ENCODE results near the gene TACSTD2. TPM values are rescaled to one million over a fixed set of nuclear protein-coding genes. Genes with fewer than 3 reads are reported as not detected.
A peak's percentile ranks its signal among the peaks of the same experiment; 100 is the strongest.
"Not testable (repeated sequence)": the region's sequence is repeated elsewhere in the genome, so short reads cannot be mapped to it uniquely, and the experiment has no call there.

Gene TACSTD2, protein sequence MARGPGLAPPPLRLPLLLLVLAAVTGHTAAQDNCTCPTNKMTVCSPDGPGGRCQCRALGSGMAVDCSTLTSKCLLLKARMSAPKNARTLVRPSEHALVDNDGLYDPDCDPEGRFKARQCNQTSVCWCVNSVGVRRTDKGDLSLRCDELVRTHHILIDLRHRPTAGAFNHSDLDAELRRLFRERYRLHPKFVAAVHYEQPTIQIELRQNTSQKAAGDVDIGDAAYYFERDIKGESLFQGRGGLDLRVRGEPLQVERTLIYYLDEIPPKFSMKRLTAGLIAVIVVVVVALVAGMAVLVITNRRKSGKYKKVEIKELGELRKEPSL
- 9.6 and 56.2 TPM in 2 replicates for total RNA-seq

DNA sequence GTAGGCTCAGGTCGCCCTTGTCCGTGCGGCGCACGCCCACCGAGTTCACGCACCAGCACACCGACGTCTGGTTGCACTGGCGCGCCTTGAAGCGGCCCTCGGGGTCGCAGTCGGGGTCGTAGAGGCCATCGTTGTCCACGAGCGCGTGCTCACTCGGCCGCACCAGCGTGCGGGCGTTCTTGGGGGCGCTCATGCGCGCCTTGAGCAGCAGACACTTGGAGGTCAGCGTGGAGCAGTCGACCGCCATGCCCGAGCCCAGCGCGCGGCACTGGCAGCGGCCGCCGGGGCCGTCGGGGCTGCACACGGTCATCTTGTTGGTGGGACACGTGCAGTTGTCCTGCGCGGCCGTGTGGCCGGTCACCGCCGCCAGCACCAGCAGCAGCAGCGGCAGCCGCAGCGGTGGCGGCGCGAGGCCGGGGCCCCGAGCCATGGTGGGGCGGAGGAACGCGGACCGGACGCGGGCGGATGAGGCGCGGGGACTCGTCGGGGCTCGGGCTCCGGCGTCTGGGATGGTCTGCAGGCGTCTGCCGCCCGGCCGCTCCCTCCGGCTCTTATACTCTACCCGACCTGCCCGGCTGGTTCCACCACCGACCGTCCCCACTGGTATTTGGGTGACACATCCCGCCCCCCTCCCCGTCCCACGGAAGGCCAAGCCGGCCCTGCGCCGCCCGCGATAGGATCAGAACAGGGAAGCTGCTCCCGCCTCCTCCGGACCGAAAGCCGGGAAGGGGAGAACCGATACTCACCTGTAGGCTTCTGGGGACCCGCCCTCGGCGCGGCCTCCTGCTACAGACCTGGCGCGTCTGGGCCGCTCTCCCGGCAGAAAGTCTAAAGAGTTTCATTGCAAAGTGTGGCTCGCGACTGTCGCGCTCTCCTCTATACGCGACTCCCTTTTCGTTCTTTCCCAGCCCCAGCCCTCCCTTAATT, at the start of gene TACSTD2:
TACSTD2 (minus strand) TSS at position 526 of the 927 bp plus-strand sequence; CDS start at position 430, 96 bp downstream.
- DNase-seq (ENCODE audit: low read depth in 2 of 2) = peak; percentile 54 to 61

DNA sequence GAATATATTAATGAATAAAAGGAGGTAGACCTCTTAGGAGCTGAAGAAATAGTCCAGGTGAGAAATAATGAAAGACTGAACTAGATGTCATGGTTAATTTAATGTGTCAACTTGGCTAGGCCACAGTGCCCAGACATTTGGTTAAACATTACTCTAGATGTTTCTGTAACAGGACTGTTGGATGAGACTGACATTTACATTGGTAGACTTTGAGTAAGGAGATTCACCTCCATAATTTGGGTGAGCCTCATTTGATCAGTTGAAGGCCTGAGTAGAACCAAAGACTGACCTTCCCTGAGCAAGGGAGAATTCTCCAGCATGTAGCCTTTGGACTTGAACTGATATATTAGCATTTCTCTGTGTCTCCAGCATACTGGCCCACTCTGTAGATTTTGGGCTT, 49.2 kb upstream of the TACSTD2 start:
- DNase-seq (ENCODE audit: low read depth in 2 of 2) = no peak

DNA sequence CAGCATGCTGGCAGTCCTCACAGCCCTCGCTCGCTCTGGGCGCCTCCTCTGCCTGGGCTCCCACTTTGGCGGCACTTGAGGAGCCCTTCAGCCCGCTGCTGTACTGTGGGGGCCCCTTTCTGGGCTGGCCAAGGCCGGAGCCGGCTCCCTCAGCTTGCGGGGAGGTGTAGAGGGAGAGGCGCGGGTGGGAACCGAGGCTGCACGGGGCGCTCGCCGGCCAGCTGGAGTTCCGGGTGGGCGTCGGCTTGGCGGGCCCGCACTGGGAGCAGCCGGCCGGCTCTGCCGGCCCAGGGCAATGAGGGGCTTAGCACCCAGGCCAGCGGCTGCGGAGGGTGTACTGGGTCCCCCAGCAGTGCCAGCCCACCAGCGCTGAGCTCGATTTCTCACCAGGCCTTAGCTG, 46.2 kb upstream of the TACSTD2 start:
- DNase-seq (ENCODE audit: low read depth in 2 of 2) = not testable (repeated sequence)

DNA sequence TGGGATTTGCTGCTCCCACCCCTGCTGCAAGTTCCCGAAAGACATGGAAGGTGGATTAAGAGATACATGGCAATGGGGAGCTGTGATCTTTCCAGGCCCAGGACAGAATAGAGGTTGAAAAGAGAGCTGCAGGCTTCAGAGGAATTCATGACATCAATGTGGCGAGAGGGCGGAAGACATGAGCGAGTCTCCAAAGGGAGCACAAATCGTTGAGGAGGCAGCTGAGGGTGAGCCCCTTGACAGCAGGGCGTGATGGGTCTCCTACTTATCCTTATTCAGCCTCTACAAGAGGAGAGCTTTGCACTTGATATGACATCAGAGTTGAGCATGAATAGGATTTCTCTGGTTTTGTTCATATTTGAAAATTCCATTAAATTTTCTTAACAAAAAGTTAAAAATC, 45.5 kb upstream of the TACSTD2 start:
- DNase-seq (ENCODE audit: low read depth in 2 of 2) = no peak

DNA sequence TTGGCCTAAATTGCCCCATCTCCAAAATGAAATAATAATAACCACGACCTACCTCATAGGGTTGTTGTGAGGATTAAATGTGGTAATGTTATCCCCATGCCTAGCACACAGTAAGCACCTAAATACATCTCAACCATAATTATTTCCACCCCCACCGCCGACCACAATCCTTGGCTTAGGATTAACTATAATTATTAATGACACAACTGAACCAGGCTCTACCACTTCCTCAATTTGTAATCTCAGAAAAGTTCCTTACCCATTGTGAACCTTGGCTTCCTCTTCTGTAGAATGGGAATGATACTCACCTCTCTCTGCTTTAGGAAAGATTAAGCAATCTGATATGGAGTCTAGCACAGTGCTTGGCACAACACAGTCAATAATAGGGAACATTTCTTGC, 44.3 kb upstream of the TACSTD2 start:
- DNase-seq (ENCODE audit: low read depth in 2 of 2) = no peak

DNA sequence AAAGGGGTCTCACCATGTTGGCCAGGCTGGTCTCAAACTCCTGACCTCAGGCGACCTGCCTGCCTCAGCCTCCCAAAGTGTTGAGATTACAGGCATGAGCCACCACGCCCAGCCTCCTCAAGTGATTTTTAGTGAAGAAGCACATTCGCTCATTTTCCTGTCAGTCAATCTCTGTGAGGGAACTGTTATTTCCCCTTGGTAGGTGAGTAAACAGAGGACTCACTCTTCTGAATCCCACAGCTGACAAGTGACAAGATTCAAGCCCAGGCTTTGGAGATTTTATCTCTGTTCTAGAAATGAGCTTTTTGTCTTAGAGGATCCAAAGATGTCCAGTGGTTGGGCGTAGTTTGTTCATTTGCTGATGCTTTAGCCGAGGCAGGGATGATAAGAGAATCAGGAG, 43.9 kb upstream of the TACSTD2 start:
- DNase-seq (ENCODE audit: low read depth in 2 of 2) = peak in 1 of 2 donors; percentile 47

DNA sequence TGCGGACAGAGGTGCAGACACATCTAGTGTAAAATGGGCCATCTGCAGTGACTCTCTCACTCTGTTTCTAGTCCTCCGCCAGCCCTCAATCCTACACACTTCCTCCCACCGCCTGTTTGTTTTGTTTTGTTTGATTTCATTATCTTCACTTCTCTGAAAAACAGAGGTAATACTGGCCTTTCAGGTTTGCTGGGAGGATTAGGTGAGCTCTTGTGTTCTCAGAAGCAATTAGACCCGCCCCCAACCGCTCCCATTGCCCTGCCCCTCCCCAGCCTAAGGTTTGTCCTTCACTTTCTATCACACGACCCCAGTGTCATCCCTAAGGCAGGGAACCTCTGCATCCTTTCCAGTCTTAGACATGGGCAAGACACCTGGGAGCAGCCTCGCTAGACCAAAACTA, 43.2 kb upstream of the TACSTD2 start:
- DNase-seq (ENCODE audit: low read depth in 2 of 2) = no peak

DNA sequence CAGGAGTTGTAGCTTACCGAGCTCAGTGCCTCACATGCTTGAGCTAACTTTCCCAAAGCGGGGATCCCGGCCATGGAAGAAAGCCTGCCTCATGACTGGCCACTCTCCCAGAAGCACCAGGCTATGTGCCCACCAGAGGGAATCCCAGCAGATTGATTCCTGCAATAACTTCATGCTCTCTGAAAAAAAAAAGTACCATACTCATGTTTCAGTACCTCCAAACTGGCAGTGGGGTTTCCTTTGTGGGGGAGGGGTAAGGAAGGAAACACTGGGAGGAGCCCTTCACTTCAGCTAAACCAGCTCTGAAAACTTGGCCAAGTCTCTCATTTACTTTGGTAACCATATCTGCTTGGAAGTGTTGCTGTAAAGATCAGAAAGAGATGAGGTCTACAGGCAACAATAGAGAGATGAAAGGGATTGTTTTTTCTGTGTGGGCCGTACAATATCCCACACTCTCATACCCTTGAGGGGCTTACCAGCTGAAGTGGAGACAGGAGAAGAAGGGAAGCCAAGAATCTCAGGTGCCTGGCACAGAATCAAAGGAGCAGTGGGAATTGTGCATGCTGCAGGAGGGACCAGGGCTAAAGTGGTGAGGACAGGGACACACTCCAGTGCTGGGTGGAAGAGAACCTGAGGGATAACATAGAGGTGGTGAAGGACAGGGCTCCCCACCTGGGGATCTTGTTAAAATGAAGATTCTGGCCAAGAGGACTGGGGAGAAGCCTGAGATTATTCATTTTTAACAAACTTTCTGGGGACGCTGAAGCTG, 42.4 kb upstream of the TACSTD2 start:
- peak; percentile 40 to 64 for DNase-seq (ENCODE audit: low read depth in 2 of 2)

DNA sequence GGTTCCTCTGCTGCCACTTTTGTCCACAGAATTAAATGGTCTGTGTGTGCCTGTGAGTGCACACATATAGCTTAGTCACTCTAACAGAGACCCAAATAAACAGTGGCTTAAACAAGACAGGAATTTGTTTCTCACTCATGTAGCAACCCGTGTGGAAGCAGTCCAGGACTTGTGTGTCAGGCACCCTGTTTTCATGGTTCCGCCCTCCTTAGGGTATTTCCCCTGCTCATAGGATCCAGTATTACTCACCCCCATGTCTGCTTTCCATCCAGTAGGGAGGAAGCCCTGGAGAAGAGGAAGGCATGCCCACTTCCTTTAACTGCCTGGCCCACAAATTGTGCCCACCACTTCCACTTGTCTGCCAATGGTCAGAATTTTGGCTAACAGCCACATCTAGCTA, 41.3 kb upstream of the TACSTD2 start:
- peak; percentile 83 to 98 for DNase-seq (ENCODE audit: low read depth in 2 of 2)

DNA sequence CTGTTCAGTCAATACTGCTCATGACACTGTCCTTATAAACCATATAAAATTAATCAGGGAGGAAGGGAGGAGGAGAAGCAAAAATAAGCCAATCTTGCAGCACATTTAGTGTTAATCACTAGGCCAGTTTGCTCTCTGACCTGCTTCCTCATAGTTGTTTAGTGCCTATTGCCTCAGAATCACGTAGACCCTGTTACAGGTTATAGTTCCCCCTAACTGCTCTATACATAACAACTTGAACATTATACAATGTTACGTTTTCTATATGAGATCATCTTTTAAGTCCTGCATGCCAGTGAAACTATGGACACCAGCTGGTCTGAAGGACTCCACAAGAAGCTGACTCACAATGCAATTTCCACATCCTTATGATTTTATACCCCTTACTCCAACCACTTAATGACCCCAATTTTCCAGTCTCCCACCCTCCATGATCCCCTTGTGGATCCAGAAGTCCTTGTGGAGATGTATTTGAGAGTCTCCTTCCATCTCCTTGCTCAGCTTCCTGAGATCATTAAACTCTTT, 34.9 kb upstream of the TACSTD2 start:
- DNase-seq (ENCODE audit: low read depth in 2 of 2) = no peak

DNA sequence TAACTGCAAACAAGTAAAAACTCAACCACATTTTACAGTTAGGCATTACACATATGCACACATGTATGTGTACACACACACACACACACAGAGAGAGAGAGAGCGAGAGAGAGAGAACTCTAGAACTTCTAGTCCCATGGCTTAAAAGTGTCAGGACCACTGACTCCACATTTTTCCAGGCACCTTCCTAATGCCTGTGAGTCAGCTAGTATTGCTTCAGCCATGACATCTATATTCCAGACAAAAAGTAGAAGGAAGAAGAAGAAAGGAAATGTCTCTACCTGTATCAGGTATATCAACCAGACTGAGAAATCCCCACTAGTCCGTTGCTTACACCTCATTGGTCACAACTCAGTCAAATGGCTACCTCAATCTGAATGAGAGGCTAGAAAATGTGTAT, 31.9 kb upstream of the TACSTD2 start:
- DNase-seq (ENCODE audit: low read depth in 2 of 2) = no peak

DNA sequence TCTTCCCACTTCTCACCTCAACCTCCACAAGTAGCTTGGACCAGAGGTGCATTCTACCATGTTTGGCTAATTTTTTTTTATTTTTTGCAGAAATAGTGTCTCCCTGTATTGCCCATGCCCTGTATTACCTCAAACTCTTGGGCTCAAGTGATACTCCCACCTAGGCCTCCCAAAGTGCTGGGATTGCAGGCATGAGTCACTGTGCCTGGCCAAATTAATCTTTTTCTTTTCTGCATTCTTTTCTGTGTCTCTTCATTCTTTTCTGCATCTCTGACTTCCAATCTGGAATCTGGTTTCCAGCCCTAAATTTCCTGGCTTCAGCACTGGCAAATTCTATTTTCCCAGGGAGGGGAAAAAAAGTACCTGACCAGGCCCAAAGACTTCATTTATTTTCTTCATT, 31.2 kb upstream of the TACSTD2 start:
- DNase-seq (ENCODE audit: low read depth in 2 of 2) = no peak

DNA sequence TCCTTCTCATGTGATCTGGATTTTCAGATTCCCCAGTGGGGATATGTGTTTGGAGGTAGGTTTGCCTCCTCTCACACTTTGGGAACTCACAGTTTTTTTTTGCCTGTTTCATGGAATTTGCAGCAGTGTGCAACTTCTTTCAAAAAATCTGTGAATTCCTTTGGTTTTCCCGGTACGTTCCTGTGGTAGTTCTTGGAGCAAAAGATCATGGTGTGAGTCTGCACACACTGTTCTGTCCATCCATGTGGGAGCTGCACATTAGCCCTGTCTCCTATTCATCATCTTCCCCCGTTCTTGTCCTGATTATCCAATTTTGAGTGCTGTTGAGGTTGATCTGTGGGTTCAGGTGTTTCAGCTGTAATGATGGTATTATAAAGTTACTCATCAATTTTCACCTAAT, 30.3 kb upstream of the TACSTD2 start:
- DNase-seq (ENCODE audit: low read depth in 2 of 2) = no peak

DNA sequence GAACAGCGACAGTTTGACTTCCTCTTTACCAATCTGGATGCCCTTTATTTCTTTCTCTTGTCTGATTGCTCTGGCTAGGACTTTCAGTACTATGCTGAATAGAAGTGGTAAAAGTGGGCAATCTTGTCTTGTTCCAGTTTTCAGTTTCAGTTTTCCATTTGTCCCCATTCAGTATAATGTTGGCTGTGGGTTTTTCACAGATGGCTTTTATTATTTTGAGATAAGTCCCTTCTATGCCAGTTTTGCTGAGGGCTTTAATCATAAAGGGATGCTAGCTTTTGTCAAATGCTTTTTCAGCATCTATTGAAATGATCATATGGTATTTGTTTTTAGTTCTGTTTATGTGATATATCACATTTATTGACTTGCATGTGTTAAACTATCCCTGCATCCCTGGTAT, 24.9 kb upstream of the TACSTD2 start:
- not testable (repeated sequence) for DNase-seq (ENCODE audit: low read depth in 2 of 2)

DNA sequence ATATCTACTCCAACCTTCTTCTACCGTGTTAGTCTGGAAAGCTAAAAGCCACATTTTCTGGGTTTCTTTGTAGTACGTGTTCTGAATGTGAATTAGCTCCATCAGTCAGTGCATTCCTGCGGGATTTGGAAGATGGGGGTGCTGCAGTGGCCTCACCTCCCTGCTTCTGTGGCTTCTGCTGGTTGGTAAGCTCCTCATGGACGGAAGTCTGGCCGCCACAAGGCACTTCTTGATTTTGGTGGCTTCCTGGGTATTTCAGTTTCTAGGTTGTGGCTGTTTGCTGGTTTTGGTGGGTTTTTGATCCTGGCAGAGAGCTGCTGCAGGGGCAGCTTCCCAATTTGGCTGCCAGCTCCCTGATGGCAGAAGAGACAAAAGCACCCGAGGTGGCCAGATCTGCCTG, 20.9 kb upstream of the TACSTD2 start:
- no peak for DNase-seq (ENCODE audit: low read depth in 2 of 2)

DNA sequence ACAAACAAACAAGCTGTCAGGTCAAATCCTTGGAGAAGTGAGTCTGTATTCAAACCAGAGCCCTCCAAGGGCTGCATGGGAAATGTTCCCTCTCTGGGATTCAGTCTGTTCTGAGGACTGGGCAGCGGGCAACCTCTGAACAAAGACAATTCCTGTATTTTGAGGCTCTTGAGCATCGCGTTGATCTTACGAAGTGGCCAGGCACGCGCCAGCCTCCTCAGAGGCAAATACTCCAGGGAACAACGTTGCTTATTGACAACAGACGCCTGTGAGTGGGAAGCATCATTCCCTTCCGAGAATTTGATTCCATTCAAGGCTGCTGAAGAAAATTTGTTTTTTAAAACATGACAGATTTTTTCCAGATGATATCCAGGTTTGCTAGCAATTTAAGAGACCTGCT, 20.0 kb upstream of the TACSTD2 start:
- no peak for DNase-seq (ENCODE audit: low read depth in 2 of 2)

DNA sequence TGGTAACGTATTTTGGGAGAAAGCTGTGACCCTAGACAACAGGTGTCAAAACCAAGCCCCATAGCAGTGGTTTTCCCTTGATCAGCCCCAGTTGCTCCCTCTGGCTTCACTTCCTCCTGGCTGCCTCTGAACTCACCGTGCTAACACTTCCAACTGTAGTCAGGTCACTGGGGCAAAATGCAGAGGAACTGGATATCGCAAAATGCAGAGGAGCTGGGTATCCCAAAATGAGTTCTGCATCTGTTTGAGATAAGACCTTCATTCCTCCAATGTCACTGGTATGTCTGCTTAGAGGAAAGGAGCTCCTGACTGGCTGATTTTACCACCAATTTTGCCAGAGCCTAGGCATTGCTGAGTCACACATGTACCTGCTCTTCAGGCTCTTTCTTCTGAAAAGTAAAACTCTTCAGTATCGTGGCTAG, 19.6 kb upstream of the TACSTD2 start:
- no peak for DNase-seq (ENCODE audit: low read depth in 2 of 2)

DNA sequence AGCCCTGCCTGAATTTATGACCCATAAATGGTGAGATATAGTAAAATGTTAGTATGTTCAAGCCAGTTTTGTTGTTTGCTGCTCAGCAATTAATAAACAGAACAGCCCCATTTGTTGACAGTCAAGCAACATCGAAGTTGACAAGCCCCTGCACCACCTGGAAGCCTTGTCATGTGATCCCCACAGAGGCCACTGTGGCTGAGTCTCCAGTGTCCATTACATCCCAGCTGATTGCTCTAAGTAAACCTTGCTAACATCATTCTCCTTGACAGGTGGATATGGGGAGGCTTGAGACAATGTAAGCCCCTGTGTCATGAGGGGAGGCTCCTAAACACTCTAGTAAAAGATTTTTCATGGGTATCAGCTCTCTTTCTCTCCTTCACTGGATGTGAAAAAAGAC, 17.5 kb upstream of the TACSTD2 start:
- no peak for DNase-seq (ENCODE audit: low read depth in 2 of 2)

DNA sequence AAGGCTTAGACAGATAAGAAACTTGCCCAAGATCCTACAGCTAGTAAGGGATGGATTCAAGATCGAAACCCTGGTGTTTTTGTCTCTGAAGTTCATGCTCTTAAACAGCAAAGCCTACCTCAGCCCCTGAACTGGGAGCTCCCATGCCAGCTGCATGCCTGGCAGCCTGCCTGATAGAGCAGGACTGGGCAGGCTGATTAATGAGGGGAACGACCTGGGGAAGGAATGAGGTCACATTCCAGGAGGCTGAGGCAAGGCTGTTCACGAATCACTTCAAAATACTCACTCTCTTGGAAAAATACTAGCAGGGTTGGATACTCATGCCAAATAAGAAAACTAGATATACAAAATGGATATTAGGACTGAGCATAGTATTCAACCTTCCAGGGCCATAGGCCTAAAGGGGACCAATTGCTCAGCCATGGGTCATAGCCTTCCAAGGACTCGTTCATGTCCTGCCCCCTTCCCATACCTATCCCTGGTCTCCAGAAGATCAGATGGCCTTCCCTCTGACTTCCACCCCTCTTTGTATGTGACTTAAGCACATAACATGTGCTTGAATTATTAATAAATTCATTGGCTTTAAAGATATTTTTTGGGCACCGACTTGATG, 15.6 kb upstream of the TACSTD2 start:
- DNase-seq (ENCODE audit: low read depth in 2 of 2) = peak; percentile 77 to 97

DNA sequence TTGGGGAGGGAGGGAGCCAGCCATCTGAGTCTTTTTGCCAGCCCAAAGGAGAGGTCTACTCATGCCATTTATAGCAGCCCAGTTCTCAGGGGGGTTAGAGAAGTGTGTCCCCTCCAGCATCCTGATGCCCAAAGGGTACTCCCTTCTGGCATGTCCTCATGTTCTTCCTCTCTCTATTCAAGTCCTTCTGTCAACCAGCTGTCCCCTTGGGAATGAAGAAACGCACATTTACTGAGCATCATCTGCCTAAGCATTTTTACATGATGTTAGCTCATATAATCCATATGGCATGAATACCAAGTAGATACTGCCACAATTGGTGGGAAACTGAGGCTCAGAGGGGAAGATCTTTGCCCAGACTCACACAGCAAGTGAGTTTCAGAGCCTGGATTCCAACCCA, 14.8 kb upstream of the TACSTD2 start:
- DNase-seq (ENCODE audit: low read depth in 2 of 2) = no peak

DNA sequence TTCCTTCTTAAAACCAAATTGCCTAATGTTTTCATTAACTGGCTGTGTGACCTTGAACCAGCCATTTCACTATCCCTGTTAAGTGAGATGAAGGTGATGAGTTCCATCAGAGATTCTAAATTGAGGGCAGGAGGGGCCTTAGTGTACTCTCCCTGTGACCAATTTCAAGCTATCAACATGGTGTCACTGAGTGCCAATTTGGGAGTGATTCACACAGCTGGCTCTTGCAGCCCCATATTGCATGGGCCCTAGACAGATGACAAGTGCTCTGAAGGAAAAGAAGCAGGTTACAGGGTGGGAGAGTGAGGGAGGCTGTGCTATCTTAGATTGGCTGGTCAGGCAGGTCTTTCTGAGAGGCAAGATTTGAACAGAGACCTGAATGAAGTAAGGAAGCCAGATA, 13.0 kb upstream of the TACSTD2 start:
- no peak for DNase-seq (ENCODE audit: low read depth in 2 of 2)

Measured in lung microvascular endothelial cell (primary cell).